IMR-90 (cell line): ENCODE results near the gene ALDH3B2. TPM values are rescaled to one million over a fixed set of nuclear protein-coding genes. Genes with fewer than 3 reads are reported as not detected.

Source experiments
- ATAC-seq: fragments of 200-7000 bp; cut with Tn5 transposase; 2 replicates; pipeline ENCODE4 v1.9.1; 2020; ENCODE audit warnings: low read depth, mild to moderate bottlenecking, moderate library complexity
- BruUV-seq: library from RNA; stranded (reverse); fragments of 400-500 nt; replicated peaks from 2 replicates; lab custom pipeline; 2021; lab: Mats Ljungman, UMichigan
- CTCF ChIA-PET: fragments of 300-600 bp; formaldehyde crosslinking; extraction: SDS; loops from one replicate; lab custom pipeline; 2021; ENCODE audit warnings: antibody characterized with exemption; lab: Yijun Ruan, JAX
- POLR2A ChIA-PET: fragments of 300-600 bp; sonication (Branson Sonifier 250); formaldehyde crosslinking; loops from one replicate; lab custom pipeline; 2022; ENCODE audit warnings: antibody characterized with exemption; ENCODE audit not compliant: unreplicated experiment; lab: Charles Lee
- DNase-seq: peaks from one replicate; pipeline ENCODE4 v3.0.0; 2013
- H2AFZ ChIP-seq: replicated peaks from 2 replicates; pipeline ENCODE3; 2013; ENCODE audit warnings: low read length, mild to moderate bottlenecking; ENCODE audit not compliant: poor library complexity
- H2AK5ac ChIP-seq: 2 replicates; pipeline ENCODE4 v1.6.1; 2013; ENCODE audit warnings: low read depth, low read length, inconsistent platforms
- H2AK9ac ChIP-seq: replicated peaks from 2 replicates; pipeline ENCODE3; 2013; ENCODE audit warnings: mild to moderate bottlenecking, low read depth, low read length, moderate library complexity; ENCODE audit not compliant: poor library complexity
- H2BK120ac ChIP-seq: 2 replicates; pipeline ENCODE4 v1.6.1; 2013; ENCODE audit warnings: low read depth, low read length, inconsistent platforms
- H2BK15ac ChIP-seq: 3 replicates; pipeline ENCODE4 v1.6.1; 2013; ENCODE audit warnings: low read depth, low read length, inconsistent platforms
- H2BK20ac ChIP-seq: 2 replicates; pipeline ENCODE4 v1.6.1; 2013; ENCODE audit warnings: low read depth, mild to moderate bottlenecking, inconsistent platforms, low read length, moderate library complexity
- H2BK5ac ChIP-seq: 2 replicates; pipeline ENCODE4 v1.6.1; 2013; ENCODE audit warnings: mild to moderate bottlenecking, low read depth, low read length, inconsistent platforms; ENCODE audit not compliant: poor library complexity, severe bottlenecking
- H3K14ac ChIP-seq: replicated peaks from 2 replicates; pipeline ENCODE4 v1.6.1; 2013; ENCODE audit warnings: low read depth, low read length, inconsistent platforms
- H3K18ac ChIP-seq: 2 replicates; pipeline ENCODE4 v1.6.1; 2013; ENCODE audit warnings: low read depth, low read length, control low read depth
- H3K23ac ChIP-seq: 2 replicates; pipeline ENCODE4 v1.6.1; 2013; ENCODE audit warnings: low read depth, low read length, inconsistent platforms
- H3K27ac ChIP-seq: 2 replicates; pipeline ENCODE4 v1.5.1; 2013; ENCODE audit warnings: mild to moderate bottlenecking, control low read depth, low read length; ENCODE audit not compliant: insufficient read depth
- H3K27me3 ChIP-seq: 2 replicates; pipeline ENCODE4 v1.6.1; 2013; ENCODE audit warnings: low read length; ENCODE audit not compliant: control insufficient read depth, insufficient read depth
- H3K36me3 ChIP-seq: 2 replicates; pipeline ENCODE4 v1.6.1; 2013; ENCODE audit warnings: low read length, mixed read lengths; ENCODE audit not compliant: control insufficient read depth, insufficient read depth
- H3K4ac ChIP-seq: 2 replicates; pipeline ENCODE4 v1.6.1; 2013; ENCODE audit warnings: low read depth, low read length, inconsistent platforms
- H3K4me1 ChIP-seq: 2 replicates; pipeline ENCODE4 v1.6.1; 2013; ENCODE audit warnings: low read length, mixed read lengths; ENCODE audit not compliant: control insufficient read depth, insufficient read depth
- H3K4me2 ChIP-seq: 2 replicates; pipeline ENCODE4 v1.6.1; 2013; ENCODE audit warnings: low read depth, mild to moderate bottlenecking, control low read depth, low read length, moderate library complexity
- H3K4me3 ChIP-seq: 2 replicates; pipeline ENCODE4 v1.5.1; 2013; ENCODE audit warnings: low read depth, mild to moderate bottlenecking, control low read depth, low read length, moderate library complexity; ENCODE audit not compliant: insufficient read depth
- H3K56ac ChIP-seq: 2 replicates; pipeline ENCODE4 v1.6.1; 2013; ENCODE audit warnings: low read length, inconsistent platforms; ENCODE audit not compliant: insufficient read depth; ENCODE audit errors: extremely low read depth
- H3K79me1 ChIP-seq, 2 experiments: 2 replicates each; pipeline ENCODE4 v1.6.1; 2013; ENCODE audit warnings: low read length in 2 of 2, inconsistent platforms in 1 of 2, low read depth in 1 of 2
- H3K9ac ChIP-seq: 2 replicates; pipeline ENCODE4 v1.6.1; 2013; ENCODE audit warnings: low read depth, low read length, control low read depth
- H3K9me1 ChIP-seq: 2 replicates; pipeline ENCODE4 v1.6.1; 2013; ENCODE audit warnings: low read length, inconsistent platforms; ENCODE audit not compliant: insufficient read depth
- H3K9me3 ChIP-seq: 2 replicates; pipeline ENCODE4 v1.6.1; 2013; ENCODE audit warnings: low read length; ENCODE audit not compliant: control insufficient read depth, insufficient read depth
- H4K20me1 ChIP-seq: 2 replicates; pipeline ENCODE4 v1.6.1; 2013; ENCODE audit warnings: low read length, inconsistent platforms; ENCODE audit not compliant: insufficient read depth
- H4K5ac ChIP-seq: 2 replicates; pipeline ENCODE4 v1.6.1; 2013; ENCODE audit warnings: mild to moderate bottlenecking, low read depth, low read length, control low read depth
- H4K8ac ChIP-seq, 2 experiments: 2 replicates each; pipeline ENCODE4 v1.6.1; 2013; ENCODE audit warnings: low read depth in 2 of 2, low read length in 2 of 2, control low read depth in 1 of 2, inconsistent platforms in 1 of 2
- H4K91ac ChIP-seq: 2 replicates; pipeline ENCODE4 v1.6.1; 2013; ENCODE audit warnings: low read depth, low read length, inconsistent platforms; ENCODE audit not compliant: insufficient read depth
- FOS ChIP-seq: fragments of 150-350 bp; IDR thresholded peaks from 2 replicates; pipeline ENCODE4 v1.6.1; 2016; ENCODE audit warnings: low read depth, low read length
- MAZ ChIP-seq: IDR thresholded peaks from 2 replicates; pipeline ENCODE4 v1.6.1; 2012; ENCODE audit warnings: low read depth, mild to moderate bottlenecking, low read length, improper control_type of control experiment, moderate library complexity, borderline replicate concordance
- MXI1 ChIP-seq: IDR thresholded peaks from 2 replicates; pipeline ENCODE4 v1.6.1; 2012; ENCODE audit warnings: low read depth, mild to moderate bottlenecking, low read length, moderate library complexity, borderline replicate concordance
- POLR2A ChIP-seq: IDR thresholded peaks from 2 replicates; pipeline ENCODE4 v1.6.1; 2012; ENCODE audit warnings: mild to moderate bottlenecking, low read depth, low read length
- RAD21 ChIP-seq: IDR thresholded peaks from 2 replicates; pipeline ENCODE4 v1.6.1; 2012; ENCODE audit warnings: low read length, improper control_type of control experiment
- RCOR1 ChIP-seq: IDR thresholded peaks from 2 replicates; pipeline ENCODE4 v1.6.1; 2012; ENCODE audit warnings: mild to moderate bottlenecking, low read length, improper control_type of control experiment; ENCODE audit not compliant: insufficient replicate concordance
- RFX5 ChIP-seq: IDR thresholded peaks from 2 replicates; pipeline ENCODE4 v1.8.0; 2012; ENCODE audit warnings: low read depth, mild to moderate bottlenecking, low read length, moderate library complexity
- SMC3 ChIP-seq: fragments of 150-350 bp; IDR thresholded peaks from 2 replicates; pipeline ENCODE4 v1.6.1; 2016; ENCODE audit warnings: low read depth, mild to moderate bottlenecking, antibody characterized with exemption, low read length, moderate library complexity
- USF2 ChIP-seq: fragments of 150-350 bp; IDR thresholded peaks from 2 replicates; pipeline ENCODE4 v1.6.1; 2017; ENCODE audit warnings: mild to moderate bottlenecking, antibody characterized with exemption, low read length, low read depth
- WGBS, 2 experiments: methylation state at CpG; one replicate each; pipeline versions ENCODE4 v1.1.5 to v1.1.7; 2013; ENCODE audit warnings: missing lambda C conversion rate in 2 of 2; ENCODE audit not compliant: insufficient read length in 1 of 2; ENCODE audit errors: extremely low coverage in 2 of 2; 5-methylcytosine and 5-hydroxymethylcytosine counted together
- dilution Hi-C: fragments of 300-500 bp; cut with HindIII; formaldehyde crosslinking; loops from one replicate; pipeline ENCODE4 v1.14.3; 2018; ENCODE audit warnings: low sequenced_read_pairs; ENCODE audit not compliant: unreplicated experiment
- in situ Hi-C: fragments of 300-500 bp; cut with MboI; formaldehyde crosslinking; loops from 3 replicates; pipeline ENCODE4 v1.14.3; 2019; ENCODE audit warnings: low sequenced_read_pairs, inconsistent platforms, mixed read lengths
- intact Hi-C: fragments of 100-400 bp; cut with micrococcal nuclease; formaldehyde crosslinking; loops from 2 replicates; pipeline ENCODE4 v1.10.0; 2022
- polyA plus RNA-seq, 3 experiments: library from polyadenylated mRNA; depleted of rRNA; stranded (reverse); fragments of >200 nt; gene quantifications; 2 replicates each; pipeline ENCODE4 v1.2.3, GENCODE V29; 2012; ENCODE audit warnings: low replicate concordance in 1 of 3
- total RNA-seq: library from RNA; depleted of rRNA; stranded (reverse); fragments of >200 nt; gene quantifications from 2 replicates; pipeline ENCODE4 v1.2.3, GENCODE V29; 2012

Gene ALDH3B2
- total and polyA plus RNA-seq, 2 of the 4 experiments (the other 2 are of a cell fraction), result not detected

GRCh38 chr11:67652965-67653845 is 21.2 kb downstream of the ALDH3B2 start (continued):
- no peak for TF ChIP-seq USF2

GRCh38 chr11:67651976-67652781 is 22.2 kb downstream of the ALDH3B2 start:
- Histone ChIP-seq H3K56ac (no peak overlapping the region), H3K18ac (no peak overlapping the region), H2BK15ac (no peak overlapping the region), H3K27me3 (peaks cover 10% of the 10 kb centered on the region), H2AFZ (no peak overlapping the region), H3K4me3 (no peak overlapping the region), H2BK5ac (no peak overlapping the region), H3K27ac (no peak overlapping the region), H3K9ac (no peak overlapping the region), H3K23ac (no peak overlapping the region), H3K4ac (no peak overlapping the region), H3K79me1 (no peaks in the 10 kb centered on the region), H4K20me1 (0 out of 2 replicates have a peak, but pooled peaks cover 4% of the 10 kb centered on the region), H4K8ac (no peak overlapping the region), H2AK9ac (no peak overlapping the region), H3K36me3 (no peaks in the 10 kb centered on the region), H2AK5ac (no peak overlapping the region), H4K5ac (no peak overlapping the region), H2BK20ac (no peak overlapping the region), H3K9me3 (peaks cover 3% of the 10 kb centered on the region), H4K91ac (no peak overlapping the region), H3K4me2 (no peak overlapping the region), H3K14ac (no peak overlapping the region), H3K4me1 (no peaks in the 10 kb centered on the region), H3K9me1 (peaks cover 7% of the 10 kb centered on the region; the same call in 1 of the 2 replicates), H2BK120ac (no peak overlapping the region)
- in situ Hi-C loops (no loop called here), intact Hi-C loops (no loop called here), dilution Hi-C loops (no loop called here)
- DNase-seq (no peak), ATAC-seq (no peak)
- no CpG with 5 or more reads among the region's 13 CpGs for WGBS, 2 experiments
- no TSS peak for BruUV-seq
- no peak for TF ChIP-seq MXI1
- no peak for TF ChIP-seq FOS
- TF ChIP-seq USF2, result no peak
- TF ChIP-seq POLR2A, result no peak
- no peak for TF ChIP-seq SMC3
- no peak for TF ChIP-seq RCOR1
- no peak for TF ChIP-seq RAD21
- TF ChIP-seq RFX5, result no peak
- TF ChIP-seq MAZ, result no peak
- ChIA-PET CTCF (interaction anchor here (0.8 kb wide), 1 partner anchor 13 kb away, joined by 3 read pairs; no protein-coding TSS in a partner anchor), POLR2A (no interaction called here)
